Lung (tissue), 12 donors: Measurements from ENCODE around the gene DIP2B. TPM values are rescaled to one million over a fixed set of nuclear protein-coding genes. Genes with fewer than 3 reads are reported as not detected.
A peak's percentile ranks its signal among the peaks of the same experiment; 100 is the strongest.

ENCODE experiments used
- ATAC-seq: fragments of 200-7000 bp; cut with Tn5 transposase; one replicate; pipeline ENCODE4 v1.9.1; 2020; ENCODE audit warnings: moderate number of reproducible peaks; ENCODE audit not compliant: insufficient read depth, low FRiP score
- DNase-seq, 3 donors: peaks; one replicate each; pipeline ENCODE4 v3.0.0-alpha.2; 2013 to 2017
- H3K27ac ChIP-seq, 2 donors: one replicate each; pipeline ENCODE4 v1.5.1; 2013; ENCODE audit warnings: mild to moderate bottlenecking in 2 of 2, moderate library complexity in 2 of 2, control low read depth in 1 of 2, inconsistent platforms in 1 of 2, low read depth in 1 of 2, low read length in 1 of 2
- H3K27me3 ChIP-seq, 3 donors: one replicate each; pipeline ENCODE4 v1.5.1; 2013; ENCODE audit warnings: low read length in 2 of 3; ENCODE audit not compliant: control insufficient read depth in 3 of 3, insufficient read depth in 3 of 3
- H3K36me3 ChIP-seq, 4 donors: one replicate each; pipeline ENCODE4 v1.5.1; 2013; ENCODE audit warnings: low read length in 4 of 4, mild to moderate bottlenecking in 1 of 4, moderate library complexity in 1 of 4; ENCODE audit not compliant: control insufficient read depth in 4 of 4, insufficient read depth in 4 of 4
- H3K4me1 ChIP-seq, 5 donors: one replicate each; pipeline ENCODE4 v1.5.1; 2013; ENCODE audit warnings: low read length in 5 of 5, mild to moderate bottlenecking in 2 of 5, moderate library complexity in 1 of 5; ENCODE audit not compliant: control insufficient read depth in 5 of 5, insufficient read depth in 5 of 5
- H3K4me3 ChIP-seq: one replicate; pipeline ENCODE4 v1.5.1; 2013; ENCODE audit warnings: mild to moderate bottlenecking, control low read depth, moderate library complexity
- H3K9ac ChIP-seq, 2 donors: one replicate each; pipeline ENCODE4 v1.5.1; 2013; ENCODE audit warnings: low read length in 2 of 2, control low read depth in 1 of 2; ENCODE audit not compliant: insufficient read depth in 1 of 2
- H3K9me3 ChIP-seq, 4 donors: one replicate each; pipeline ENCODE4 v1.5.1; 2013; ENCODE audit warnings: low read length in 3 of 4, mild to moderate bottlenecking in 1 of 4, moderate library complexity in 1 of 4; ENCODE audit not compliant: control insufficient read depth in 4 of 4, insufficient read depth in 3 of 4
- CTCF ChIP-seq: IDR thresholded peaks from 2 replicates; pipeline ENCODE4 v1.5.1; 2012; ENCODE audit warnings: mild to moderate bottlenecking; ENCODE audit errors: control extremely low read depth, extremely low read depth
- WGBS, 2 donors: extraction: QIAGEN DNeasy Blood & Tissue Kit; methylation state at CpG; one replicate each; pipeline ENCODE4 v1.1.7; 2013; 5-methylcytosine and 5-hydroxymethylcytosine counted together
- polyA plus RNA-seq, 2 donors: library from polyadenylated mRNA; stranded (reverse); fragments of 200-250 nt; gene quantifications; one replicate each; pipeline ENCODE4 v1.2.1, GENCODE V29; 2013
- total RNA-seq, 2 donors: library from RNA; depleted of rRNA in 1 of 2; stranded (reverse); fragments of >200 nt in 1 of 2; gene quantifications; one replicate each; pipeline ENCODE4 v1.2.1, GENCODE V29; 2014 to 2021
- donor health status: control.
- donor health status: control.
- donor health status: Bipolar disorder and iron deficiency.
- donor health status: healthy.
- donor health status: DM: yes; HTN: yes; CAD: no.

The DIP2B gene
- total and polyA plus RNA-seq, 4 donors: 4.2 to 55.8 (median 18.6) TPM

- WGBS, 2 donors: 42 to 91% methylated on average over 1 of the region's 1 CpG
- DNase-seq (no peak), ATAC-seq (no peak)
- no peaks in the 10 kb centered on the region for H3K9me3 ChIP-seq
- H3K4me1 ChIP-seq: peaks cover 0 to 12% (median 5%) of the 10 kb centered on the region in 5 donors
- TF ChIP-seq CTCF: no peak
- no peaks in the 10 kb centered on the region for H3K27me3 ChIP-seq
- H3K27ac ChIP-seq: no peak overlapping the region
- H3K4me3 ChIP-seq: no peak overlapping the region
- H3K9ac ChIP-seq: no peak overlapping the region
- H3K36me3 ChIP-seq: peaks cover 0 to 2% (median 0%) of the 10 kb centered on the region in 4 donors
These were observed 95.6 kb downstream of the DIP2B start for GRCh38 chr12:50600364-50600763.

GRCh38 chr12:50603817-50604639, 99.2 kb downstream of the DIP2B start:
- Histone ChIP-seq H3K27me3 (no peaks in the 10 kb centered on the region), H3K27ac (no peak overlapping the region)
- peak in 2 of 3 donors; percentile 54 to 76 for DNase-seq

GRCh38 chr12:50604640-50604920, 99.8 kb downstream of the DIP2B start:
- 93 to 100% methylated on average over 1 of the region's 1 CpG for WGBS, 2 donors
- Histone ChIP-seq H3K27ac (no peak overlapping the region), H3K27me3 (no peaks in the 10 kb centered on the region), H3K9ac (no peak overlapping the region), H3K4me1 (peaks cover 0 to 5% (median 2%) of the 10 kb centered on the region in 5 donors), H3K4me3 (no peak overlapping the region), H3K36me3 (peaks cover 0 to 3% (median 0%) of the 10 kb centered on the region in 4 donors), H3K9me3 (no peaks in the 10 kb centered on the region)
- TF ChIP-seq CTCF: no peak
- ATAC-seq: no peak
- no peak for DNase-seq

More at GRCh38 chr12:50603817-50604639, 99.2 kb downstream of the DIP2B start:
- 70 to 87% methylated on average over 4 of the region's 4 CpGs for WGBS, 2 donors
- no peak for ATAC-seq
- Histone ChIP-seq H3K4me3 (no peak overlapping the region), H3K9me3 (no peaks in the 10 kb centered on the region), H3K36me3 (peaks cover 0 to 3% (median 0%) of the 10 kb centered on the region in 4 donors), H3K4me1 (peaks cover 0 to 5% (median 5%) of the 10 kb centered on the region in 5 donors), H3K9ac (no peak overlapping the region)
- no peak for TF ChIP-seq CTCF
